GM21723 (cell line): ENCODE results near the gene CEP43.
A peak's percentile ranks its signal among the peaks of the same experiment; 100 is the strongest.

Experiments
- ATAC-seq: cut with Tn5 transposase; IDR thresholded peaks from one replicate; pipeline ENCODE4 v1.9.1; 2021; ENCODE audit warnings: mild to moderate bottlenecking, moderate library complexity; ENCODE audit not compliant: unreplicated experiment

The CEP43 gene

DNA sequence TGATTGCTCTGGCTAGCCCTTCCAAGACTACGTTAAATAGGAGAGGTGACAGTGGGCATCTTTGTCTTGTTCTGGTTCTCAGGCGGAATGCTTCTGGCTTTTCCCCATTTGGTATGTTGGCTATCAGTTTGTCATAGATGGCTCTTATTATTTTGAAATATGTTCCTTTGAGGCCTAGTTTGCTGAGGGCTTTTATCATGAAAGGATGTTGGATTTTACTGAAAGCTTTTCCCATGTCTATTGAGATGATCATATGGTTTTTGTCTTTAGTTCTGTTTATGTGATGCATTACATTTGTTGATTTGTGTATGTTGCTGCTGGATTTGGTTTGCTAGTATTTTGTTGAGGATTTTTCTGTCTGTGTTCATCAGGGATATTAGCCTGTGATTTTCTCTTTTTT lies 32.9 kb upstream of the CEP43 start:
- ATAC-seq: no peak

DNA sequence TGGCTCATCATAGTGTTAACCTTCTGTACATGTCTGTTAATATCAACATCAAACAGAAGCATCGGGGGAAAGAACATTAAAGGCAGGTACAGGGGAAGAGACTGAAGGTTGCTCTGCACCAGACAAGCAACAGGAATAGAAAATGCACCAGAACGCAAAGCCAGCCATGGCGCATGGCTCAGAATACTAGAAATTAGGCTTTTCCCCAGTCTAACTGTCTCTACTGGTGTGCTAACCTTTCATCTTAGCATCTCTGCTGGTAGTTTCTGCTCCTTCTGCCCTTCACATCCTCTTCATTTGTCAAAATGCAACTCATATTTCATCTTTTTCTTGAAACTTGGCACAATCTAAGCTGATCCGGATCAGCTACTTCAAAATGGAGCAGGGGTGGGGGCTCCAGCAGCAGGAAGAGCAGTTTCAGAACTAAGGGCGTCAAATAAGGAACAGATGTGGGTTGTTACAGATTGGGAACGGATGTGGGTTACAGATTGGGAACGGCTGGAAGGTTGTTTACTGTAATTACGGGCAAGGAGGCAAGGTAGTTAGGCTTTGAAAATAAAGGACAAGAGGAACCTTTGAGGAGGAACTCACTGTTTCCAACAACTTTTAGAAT lies 29.7 kb upstream of the CEP43 start:
- no peak for ATAC-seq

DNA sequence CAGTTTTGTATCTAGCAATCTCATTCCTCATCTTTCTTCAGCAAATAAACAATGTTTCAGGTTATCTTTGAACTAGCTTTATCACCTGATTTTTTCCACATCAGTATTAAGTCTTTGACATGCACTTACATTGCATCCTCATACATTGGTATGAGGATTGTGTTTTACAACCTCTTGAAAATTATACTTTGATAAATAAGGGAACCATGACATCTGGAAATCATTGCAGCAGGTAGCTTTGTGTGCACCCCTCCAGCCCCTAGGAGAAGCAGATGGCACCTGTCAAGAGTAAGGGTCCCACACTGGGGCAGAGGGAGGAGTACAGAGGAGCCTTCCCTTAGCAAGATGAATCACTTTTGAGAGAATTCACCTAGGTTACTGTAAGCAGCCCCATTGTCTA lies 29.1 kb upstream of the CEP43 start:
- no peak for ATAC-seq

DNA sequence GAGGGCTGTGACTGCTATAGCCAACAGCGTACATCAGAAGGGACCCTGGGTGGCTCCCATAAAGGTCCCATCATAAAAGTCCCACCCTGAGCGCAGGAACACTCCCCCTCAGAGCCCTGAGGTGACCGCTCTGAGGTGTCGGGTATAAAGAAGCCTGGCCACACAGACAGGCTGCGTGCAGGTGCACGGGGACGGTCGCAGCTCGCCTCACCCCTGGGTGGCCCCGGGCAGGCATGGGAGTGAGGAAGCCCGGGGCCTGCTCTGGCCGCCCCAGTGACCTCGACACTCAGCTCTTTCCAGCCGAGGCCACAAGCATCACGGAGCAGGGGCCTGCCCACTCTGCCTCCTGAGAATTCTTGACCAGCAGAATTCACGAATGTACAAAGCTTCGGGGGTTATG lies 28.4 kb upstream of the CEP43 start:
- ATAC-seq: no peak

DNA sequence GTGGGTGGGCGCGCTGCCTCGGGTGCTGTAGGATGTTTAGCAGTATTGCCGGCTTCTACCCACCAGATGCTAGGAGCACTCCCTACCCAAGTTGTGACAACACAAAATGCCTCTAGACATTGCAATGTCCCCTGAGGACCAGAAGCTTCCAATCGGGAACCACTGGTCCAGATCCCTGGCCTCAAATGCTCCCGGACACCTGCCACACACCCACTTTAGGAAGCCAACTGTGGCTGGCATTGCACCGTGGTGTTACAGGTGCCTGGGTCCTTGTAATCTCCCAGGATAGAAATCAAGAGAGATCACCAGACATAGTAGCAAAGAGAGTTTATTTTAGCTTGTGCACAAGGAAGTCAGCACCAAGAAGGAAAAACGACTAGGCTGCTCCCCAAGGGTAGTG lies 27.9 kb upstream of the CEP43 start:
- ATAC-seq: no peak

DNA sequence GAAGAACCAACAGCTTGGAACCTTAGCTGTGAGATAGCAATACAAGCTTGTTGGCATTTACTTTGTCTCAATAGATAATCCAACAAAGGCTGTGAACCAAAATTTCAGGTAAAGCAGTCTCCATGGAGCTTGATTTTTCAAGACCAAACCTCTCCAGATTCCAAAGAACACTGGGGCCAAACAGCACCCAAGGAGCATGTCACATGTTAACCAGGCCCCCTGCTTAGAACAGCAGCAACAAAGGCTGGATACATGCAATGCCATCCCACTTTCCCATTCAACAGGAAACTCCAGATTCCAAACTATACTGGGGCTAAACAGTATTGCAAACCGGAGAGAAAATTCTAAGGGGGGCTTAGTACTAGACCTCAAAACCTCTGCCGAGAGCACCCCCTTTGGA lies 27.1 kb upstream of the CEP43 start:
- ATAC-seq: no peak

DNA sequence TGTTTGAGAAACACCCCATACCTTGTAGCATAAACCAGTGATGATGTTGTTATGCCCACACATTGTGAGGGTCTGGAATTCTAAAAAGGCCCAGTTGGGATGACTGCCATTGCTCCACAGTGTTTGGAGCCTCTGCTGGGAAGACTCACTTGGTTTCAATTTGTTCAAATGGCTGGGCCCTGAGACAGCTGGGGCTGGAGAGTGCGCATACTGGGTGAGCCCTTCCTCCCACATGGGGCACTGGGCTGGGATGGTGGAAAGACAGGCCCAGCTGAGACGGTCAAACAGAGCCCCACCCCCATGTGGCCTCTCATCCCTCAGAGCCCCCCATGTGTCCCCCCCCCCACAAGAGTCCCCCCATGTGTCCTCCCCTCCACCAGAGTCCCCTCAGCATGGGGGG lies 22.6 kb upstream of the CEP43 start:
- ATAC-seq: no peak

DNA sequence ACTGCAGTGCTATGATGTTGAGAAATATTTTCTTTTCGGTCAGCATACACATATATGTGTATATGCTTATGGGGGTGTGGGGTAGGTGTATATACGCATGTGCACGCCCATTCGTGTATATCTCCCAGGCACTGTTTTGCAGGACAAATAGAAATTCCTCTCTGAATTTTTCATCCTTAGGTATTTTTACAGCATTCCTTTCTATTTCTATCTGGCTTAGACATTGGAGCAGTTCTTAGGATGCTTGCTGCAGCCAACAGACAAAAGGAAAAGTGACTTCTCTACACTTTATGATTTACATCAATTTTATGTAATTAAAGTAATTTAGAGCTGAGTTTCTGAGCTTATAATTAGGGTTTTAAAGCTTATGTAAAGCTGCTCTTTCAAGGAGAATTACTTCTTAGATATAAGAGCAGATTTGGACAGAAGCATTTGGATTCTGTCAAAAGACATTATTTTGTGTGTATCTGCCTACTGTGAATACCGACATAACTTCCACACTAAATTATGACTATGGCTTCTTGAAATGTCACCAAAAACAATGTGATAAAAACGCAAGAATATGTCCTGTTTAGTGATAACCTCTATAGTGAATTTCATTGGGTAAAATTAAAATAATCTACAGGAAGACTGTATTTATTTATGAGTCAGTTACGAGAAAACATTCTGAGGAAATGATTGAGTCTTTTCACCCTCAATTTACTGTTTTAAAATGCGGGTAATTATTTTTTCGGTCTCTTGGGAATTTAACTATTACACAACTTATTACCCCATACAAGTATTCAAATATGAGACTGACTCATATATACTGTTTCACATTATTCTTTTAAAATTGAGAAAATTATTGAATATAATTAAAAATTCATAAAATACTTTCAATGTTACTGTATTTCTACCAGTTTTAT lies 21.3 kb upstream of the CEP43 start:
- no peak for ATAC-seq

DNA sequence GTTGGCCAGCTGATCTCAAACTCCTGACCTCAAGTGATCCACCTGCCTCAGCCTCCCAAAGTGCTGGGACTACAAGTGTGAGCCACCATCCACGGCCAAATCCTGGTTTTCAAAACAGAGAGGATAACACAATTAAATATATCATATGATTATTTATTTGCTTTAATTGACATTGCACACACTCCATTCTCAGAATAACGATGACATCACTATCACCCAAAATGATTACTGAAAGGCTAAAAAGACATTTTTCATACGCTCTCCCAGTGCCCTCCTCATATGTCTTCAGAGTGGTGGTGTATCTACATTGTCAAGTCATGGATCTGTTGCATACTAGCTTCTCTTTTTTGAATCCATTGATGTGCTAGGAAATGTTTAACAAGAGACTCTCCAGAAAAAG lies 18.5 kb upstream of the CEP43 start:
- ATAC-seq: no peak

DNA sequence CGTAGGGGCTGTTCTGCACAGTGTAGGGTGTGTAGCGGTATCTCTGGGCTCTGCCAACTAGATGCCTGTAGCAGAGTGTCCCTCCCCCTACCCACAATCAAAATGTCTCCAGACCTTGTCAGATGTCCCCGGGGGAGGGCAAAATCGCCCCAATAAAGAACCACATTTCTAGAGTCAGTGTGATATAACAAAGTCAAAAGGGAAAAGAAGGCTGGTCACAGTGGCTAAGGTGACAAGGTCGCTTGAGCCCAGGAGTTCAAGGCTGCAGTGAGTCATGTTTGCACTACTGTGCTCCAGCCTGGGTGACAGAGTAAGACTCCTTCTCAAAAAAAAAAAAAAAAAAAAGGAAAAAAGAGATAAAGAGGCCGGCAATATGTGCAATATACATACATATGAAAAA lies 11.7 kb upstream of the CEP43 start:
- ATAC-seq: no peak

DNA sequence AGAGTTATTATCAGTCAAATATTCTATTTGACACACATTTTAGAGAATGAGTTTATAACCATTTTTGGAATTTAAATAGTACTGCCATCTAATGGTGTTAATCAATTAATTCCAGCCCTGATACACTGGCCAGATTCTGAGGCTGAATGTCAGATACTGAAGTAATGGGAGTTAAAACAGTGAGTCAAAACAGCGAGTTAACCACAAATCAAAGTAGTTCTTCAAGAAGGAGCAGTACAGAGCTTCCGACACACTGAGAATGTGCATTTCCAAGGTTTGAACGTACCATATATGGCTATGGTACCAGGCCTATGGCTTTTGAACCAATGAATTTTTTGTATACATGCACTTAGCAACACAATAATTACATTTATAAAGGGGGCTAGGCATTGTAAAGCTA lies 11.3 kb upstream of the CEP43 start:
- no peak for ATAC-seq

DNA sequence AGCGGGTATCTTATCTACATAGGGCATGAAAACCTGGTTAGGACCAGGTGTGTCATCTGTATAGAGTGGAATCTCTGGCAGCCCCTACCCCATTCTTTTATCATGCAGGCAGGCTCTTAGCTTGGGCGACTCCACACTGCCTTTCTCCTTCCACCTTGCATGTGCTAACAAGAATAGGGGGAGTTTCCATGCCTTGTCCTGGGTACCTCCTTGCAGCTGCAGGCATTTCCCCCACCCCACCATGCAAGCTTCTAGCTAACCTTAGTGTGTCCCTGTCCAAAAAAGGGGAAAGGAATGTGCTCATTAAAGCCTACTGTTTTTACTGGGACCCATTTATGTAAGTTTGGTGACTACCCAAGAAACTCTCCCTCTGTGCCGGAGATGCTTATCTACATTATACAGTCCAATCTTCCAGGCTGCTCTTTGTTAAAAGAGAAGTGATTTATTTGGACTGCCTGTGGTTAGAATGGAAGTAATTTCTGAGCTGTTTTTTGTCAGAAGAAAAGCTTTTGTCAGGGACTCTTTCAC lies 10.5 kb upstream of the CEP43 start:
- ATAC-seq: no peak

DNA sequence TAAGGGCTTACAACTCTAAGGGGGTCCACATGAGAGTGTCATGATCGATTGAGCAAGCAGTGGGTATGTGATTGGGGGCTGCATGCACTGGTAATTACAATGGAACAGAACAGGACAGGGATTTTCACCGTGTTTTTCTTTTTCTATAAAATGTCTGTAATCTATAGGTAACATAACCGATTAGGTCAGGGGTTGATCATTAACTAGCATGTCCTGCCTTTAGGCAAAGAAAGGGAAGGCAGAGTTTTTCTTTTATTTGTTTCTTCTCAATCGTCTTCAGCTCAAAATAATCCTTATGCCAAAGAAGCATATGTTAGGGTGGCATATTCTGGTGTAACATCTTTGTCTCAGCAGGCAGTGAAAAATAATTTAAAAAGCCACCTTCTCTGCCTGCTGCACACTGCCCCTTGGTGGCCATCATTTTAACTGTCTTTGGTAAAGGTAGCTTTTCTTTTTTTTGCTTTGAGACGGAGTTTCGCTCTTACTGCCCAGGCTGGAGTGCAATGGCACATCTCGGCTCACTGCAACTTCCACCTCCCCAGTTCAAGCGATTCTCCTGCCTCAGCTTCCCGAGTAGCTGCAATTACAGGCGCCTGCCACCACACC lies 9.7 kb upstream of the CEP43 start:
- peak; percentile 74 for ATAC-seq

DNA sequence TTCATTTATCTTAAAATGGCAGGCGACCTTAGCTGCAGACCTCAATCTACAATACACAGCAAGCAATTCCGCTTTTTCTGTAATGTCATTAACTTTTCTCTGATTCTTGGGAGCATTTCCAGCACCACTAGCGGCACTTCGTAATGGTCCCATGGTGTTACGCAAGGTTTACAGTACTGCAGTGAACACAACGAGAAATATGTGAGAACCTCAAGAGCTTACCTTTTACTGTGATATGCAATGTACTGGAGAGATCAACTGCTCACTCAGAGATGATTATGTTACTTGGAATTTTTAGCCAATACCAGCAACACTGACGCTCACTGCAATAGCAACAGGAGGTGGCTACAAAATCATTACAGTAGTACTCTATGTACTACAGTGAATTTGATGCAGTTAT lies 2.8 kb upstream of the CEP43 start:
- no peak for ATAC-seq

DNA sequence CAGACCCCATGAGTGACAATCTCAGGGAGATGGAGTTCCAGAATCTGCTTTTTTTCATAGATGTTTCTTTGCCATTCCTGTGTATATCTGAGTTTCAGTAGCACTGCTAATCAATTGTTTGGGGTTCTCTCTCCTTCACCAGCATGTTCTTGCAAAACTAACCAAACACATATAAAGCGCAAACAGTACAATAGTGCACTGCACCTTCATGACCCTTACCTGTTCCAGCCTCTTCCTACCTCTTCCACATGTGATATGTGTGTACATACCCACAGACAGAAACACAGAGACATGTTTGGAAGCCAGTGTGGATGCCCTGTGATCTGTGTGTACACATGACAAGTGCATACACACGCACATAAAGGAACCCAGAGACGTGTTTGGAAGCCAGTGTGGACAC lies 1.8 kb upstream of the CEP43 start:
- no peak for ATAC-seq

DNA sequence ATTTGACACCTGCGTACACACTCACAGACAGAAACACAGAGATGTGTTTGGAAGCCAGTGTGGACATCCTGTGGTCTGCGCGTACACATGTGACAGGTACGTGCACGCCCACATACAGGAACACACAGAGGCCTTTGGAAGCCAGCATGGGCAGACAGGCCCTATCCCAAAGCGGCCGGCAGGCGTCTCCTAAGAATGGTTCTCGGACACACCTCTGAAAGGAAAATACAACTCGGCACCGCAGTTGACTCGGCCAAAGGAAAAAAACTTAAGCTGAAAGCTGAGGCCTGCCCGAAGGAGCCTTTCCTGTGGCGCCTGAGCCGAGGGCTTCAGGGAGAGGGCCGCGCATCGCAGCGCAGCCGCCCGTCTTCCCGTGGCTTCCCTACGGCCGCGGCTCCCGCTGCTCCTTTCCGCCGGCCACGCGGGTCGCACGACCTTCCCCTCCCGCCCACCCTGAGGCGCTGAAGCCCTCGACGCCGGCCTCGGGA lies 1.4 kb upstream of the CEP43 start:
- peak; percentile 40 for ATAC-seq

DNA sequence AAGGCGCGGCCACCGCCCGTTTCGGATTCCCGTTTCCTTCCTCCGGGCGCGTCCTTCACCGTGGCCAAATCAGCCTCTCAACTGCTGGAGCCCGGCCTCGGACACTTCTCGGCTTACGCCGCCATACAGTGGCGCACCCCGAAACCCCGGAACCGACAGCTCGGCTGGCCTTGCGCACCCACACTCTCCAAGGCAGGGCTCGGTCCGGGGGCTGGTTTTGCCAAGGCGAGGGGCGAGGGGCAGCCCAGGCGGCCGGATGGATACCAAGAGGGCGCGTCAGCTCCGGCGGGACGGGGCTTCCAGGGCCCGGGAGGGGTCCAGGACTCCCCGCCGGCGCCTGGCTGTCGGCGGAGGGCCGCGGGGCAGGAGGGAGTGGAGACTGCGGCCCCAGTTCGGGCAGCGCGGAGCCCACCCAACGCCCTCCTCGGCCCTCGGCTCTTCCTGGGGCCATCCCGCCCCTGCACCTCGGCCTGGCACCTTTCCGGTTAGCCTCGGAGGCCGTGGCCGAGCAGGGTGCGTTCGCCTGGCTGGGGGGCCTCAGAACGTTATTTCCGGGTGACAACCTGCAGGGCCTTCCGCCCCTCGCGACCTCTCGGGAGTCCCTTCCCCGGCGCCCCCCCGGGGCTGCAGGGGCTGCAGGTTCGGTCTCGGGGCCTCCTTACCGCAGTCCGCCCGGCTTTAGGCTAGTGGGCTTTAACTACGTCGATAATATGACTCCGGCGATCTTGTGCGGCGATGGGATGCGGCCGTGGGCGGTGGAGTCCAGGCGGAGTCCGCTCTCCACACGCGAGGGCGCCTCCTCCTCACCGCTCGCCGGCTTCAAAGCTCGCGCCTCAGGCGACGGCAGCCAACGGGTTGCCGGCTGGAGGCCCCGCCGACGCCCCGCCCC lies 697 bp upstream of the CEP43 start:
- peak; percentile 12 for ATAC-seq

DNA sequence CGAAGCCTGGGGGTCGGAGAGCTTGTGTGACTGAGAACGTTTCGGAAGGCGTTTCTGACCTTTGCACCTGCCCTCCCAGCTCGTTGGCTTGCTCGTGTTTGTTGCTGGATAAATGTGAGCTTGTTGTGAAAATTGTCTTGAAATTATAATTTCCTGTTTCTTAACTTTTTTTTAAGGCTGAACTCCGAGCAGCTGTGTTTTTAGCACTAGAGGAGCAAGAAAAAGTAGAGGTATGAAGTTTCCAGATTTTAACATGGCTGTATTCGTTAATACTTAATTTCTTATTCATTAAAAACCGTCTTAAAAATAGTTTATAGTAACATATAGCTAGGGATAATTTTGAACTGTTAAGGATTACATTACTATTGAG lies 672 bp downstream of the CEP43 start:
- ATAC-seq: no peak

DNA sequence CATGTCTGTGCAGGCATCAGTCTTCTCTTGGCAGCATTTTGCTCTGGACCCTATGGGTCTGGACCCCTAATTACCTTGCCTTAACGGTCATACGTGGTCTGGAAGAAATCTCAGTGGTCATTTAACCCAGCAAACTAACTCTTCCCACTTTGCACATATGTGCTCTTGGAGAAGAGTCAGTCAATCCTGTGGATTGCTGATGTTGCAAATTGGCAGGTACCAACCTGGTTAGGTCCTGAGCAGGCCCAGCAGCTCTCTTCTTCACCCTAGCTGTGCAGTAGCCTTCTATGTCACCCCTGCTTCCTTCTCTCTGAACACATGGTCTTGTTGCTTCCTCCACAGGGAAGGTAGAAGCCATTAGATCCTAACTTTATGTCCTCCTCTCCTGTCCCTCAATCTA lies 1.6 kb downstream of the CEP43 start:
- no peak for ATAC-seq

DNA sequence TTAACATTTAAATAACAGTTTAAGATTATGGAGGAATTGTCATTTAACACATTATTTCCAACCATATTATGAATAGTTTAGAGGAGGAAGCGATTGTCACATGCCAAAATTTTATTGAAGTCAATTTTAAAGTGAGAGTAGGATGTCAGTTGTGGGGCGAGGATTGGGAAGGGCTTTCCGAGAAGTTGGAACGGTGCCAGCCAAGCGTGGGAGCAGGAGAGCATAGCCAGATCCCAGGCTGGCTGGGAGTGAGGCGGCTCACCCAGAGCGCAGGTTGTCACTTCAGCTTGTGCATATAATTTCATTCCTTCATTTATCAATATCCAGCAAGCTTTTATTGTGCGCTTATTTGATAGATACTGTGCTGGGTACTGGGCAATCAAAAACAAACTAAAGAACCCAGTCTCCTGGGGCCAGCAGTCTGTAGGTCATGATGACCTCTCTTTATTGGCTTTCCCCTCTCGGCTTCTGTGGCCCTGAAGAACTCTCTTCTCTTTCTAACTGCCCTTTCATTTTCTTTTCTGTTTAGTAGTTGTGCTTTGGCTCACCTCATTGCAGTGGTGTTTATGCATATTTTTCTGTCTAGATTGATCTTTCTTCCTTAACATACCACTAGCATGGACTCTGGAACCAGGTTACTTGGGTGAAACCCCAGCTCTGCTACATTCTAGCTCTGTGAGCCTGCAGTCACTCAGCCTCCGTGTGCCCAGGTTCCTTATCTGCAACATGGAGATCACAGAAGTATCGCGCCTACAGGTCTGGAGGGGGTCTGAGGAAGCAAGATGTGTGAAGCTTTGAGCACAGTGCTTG lies 6.4 kb downstream of the CEP43 start:
- ATAC-seq: no peak
